GM04504 (cell line): ENCODE data around the gene CACNA2D3.

Experiments
- DNase-seq: peaks from one replicate; pipeline ENCODE4 v3.0.0-alpha.2; 2012; ENCODE audit warnings: low read depth

The CACNA2D3 gene

DNA sequence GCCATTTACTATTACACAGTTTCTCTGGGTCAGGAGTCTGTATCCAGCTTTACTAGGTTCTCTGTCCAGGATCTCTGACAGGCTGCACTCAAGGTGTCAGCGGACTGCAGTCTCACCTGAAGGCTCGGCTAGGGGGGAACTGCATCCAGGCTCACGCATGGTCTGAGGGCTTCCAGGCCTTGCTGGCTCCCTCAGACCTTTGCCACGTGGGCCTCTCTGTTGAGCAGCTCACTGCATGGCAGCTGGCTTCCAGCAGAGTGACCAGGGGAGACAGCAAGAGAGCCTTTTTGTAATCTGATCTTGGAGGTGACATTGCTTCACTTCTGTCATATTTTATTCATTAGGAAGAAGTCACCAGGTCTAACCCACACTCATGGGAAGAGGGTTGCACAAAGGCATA lies 152.3 kb downstream of the CACNA2D3 start:
- no peak for DNase-seq

DNA sequence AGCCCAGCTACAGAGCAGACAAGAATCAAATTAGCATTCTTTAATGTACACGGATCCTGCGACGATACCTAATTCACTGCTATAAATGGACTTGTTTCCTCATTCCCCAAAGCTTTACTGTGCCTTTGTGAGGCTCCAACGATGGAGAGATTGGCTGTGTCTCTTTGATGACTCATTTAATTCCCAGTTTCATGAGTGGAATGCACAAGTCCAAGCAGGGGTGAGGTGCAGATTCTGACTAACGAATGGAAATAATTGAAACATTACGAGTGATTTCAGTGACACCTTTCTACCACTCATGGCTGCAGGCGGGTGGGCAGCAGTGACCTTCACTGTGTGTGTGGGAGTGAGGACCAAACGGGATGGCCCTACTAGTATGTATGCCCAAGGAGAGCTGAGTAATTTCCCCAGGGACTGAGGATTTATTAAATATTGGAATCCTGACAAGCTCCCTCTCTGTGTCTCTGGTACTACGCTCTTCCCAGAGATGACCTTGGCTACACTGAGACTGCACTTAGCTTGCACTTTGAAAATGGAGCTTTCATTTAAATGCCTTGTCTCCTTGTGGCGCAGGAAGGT lies 156.7 kb downstream of the CACNA2D3 start:
- DNase-seq: no peak

DNA sequence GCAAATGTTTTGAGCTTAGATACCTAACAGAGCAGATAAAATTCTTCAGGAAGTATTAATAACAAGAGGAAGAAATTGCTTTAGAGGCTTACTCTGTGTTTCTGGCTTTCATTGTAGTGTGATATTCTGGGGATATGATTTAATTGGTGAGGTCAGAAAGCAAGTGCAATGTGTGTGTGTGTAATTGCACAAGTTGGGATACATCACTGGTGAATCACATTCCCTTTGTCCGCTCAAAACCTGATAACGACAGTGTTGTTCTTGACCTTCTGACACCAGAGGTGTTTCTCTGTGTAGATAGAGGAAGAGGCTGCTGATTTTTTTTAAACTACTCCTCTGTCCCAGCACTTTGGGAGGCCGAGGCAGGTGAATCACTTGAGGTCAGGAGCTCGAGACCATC lies 161.1 kb downstream of the CACNA2D3 start:
- DNase-seq: no peak

DNA sequence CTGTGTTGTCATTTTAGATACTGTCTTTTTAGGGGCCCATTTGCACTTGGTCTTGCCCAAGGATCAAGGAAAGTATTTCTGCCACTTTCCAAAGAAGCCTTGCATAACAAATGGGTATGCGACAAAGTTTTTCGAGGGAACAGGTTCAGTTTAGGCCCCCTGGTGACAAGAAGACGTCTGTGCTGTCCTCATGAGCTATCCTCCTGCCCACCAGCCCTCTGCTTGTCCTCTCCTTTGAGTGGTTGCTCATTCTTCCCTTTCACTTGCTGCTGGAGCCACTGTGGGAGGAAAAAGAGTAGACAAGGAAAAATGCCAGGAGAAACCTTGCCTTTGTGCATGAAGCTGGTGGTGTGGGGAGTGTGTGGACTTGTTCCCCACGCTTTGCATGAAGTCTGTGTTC lies 171.9 kb downstream of the CACNA2D3 start:
- no peak for DNase-seq

DNA sequence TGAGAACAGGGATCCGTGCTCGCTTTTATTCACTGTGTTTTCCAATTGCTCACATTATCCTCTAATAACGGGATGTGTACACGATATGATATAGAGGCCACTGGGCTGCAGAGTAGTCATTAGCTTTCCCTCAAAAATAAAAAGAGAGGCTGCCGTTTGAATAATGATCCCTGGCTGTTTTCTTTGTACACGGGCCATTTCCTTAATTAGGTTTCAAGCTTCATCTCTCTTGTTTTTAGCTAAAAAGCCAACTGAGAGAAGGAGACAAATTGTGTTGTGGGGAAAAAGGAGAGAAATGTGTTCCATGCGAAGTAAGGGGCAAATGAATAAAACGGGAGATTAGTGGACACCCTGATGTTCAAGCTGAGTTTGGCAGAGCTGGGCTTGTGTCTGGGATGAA lies 174.2 kb downstream of the CACNA2D3 start:
- DNase-seq: no peak

DNA sequence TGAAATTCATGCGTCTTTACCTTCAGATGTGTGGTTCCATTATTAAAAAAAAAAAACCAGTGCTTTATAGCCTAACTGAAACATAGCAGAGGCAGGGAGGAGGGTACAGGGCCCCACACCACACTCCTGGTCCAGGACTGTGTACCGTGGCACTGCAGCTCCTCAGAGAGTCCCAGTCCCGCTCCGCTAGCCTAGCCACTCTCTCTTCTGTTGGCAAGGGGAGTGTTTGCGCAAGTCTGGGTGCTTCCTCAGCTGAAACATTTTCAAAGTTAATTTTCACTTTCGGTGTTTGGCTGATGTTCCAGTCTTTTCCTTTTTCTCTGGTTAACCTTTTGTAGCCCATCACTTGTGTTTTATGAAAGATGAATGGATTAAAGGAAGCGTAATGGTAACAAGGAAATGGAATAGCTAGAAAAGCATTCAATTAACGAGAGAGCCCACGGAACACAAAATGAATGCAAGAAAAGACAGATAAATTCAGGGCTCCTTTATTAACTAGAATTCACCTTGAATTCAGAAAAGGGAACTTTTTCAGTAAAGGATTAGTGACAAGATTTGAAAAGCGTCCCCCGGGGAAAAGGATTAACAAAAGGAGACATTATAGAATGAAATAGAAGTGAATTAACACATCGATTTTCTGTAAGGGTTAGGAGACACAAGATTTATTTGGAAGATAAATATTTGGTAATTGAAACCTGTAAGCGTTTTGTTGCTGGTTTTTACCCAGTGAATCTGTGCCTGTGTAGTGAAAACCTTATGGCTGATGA lies 177.0 kb downstream of the CACNA2D3 start:
- no peak for DNase-seq

DNA sequence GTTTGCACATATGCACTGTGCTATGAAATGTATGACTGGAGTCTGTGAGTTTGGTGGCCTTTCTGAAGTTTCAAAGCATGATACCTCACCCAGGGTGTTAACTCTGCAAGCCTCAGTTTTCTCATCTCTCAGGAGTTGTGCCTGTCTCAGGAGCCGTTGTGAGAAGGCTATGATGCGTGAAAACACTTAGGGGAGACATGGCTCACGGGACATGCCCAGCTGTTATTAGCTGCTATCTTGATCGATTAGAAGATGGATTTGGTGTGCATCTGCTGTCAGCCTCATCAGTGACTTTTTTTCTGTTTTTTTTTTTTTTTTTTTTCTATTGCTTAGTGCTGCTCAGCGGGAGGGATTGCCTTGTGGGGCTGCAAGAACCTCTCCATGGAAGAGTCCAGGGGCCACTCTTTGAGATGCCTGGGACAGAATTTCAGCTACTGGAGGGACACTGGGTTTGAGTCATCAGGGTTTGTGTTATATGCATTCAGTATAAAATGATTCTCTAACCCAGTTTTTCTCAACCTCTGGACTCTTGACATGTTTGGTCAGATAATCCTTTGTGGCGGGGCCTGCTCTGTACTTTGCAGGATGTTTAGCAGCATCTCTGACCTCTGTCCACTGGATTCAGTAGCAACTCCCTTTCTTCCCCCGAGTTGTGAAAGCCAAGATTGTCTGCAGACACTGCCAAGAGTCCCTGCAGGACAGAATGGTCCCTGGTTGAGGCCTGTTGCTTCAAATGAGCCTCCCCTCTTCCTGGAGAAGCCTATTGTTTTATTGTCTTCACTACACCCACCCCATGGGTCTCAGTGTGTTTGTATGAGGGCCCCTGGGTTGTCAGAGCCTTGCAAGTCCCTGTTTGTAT lies 181.4 kb downstream of the CACNA2D3 start:
- no peak for DNase-seq

DNA sequence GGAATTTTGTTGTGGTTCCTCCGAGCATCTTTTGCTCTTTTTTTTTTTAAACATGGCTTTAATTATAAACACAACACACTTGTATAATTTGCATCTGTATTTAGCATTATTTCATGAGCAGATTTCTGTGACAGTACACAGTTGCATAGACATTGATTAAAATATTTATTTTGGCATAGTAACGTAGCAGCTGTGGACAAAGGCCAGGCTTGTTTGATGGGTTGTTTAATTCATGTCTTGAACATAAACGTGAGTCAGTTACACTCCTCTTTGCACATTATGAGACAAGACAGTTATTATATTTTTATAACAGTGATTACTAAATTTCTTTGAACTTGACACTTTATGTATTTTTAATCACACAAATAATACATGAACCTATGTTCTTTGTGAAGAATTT lies 182.5 kb downstream of the CACNA2D3 start:
- no peak for DNase-seq

DNA sequence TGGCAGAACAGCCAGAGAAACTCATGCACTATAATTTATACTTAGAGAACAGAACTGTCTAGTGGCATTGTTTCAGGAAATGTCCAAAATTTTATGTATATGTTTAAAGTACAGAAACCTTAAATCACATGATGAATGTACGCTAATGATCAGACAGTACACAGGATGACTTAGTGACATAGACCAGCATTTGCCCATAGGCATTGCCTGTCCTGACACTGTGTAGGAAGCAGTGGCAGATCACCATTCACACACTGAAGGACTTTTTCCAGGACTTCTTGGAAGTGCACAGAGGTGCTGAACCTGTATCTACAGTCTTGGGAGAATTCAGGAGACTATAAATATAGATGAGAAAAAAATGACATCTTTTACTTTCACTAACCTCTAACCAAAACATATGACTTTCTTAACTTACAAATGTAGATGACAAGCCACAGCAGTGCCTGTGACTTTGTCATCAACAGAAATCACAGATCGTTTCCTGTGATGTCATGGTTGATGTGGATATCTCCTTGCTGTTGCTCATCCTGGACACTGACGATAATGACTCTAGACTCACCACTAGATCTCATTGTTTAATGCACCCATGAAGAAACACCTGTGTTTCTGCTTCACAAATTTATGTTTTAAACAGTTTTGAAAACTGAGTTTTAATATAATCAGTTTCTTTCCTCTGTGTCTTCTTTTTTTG lies 183.2 kb downstream of the CACNA2D3 start:
- no peak for DNase-seq

DNA sequence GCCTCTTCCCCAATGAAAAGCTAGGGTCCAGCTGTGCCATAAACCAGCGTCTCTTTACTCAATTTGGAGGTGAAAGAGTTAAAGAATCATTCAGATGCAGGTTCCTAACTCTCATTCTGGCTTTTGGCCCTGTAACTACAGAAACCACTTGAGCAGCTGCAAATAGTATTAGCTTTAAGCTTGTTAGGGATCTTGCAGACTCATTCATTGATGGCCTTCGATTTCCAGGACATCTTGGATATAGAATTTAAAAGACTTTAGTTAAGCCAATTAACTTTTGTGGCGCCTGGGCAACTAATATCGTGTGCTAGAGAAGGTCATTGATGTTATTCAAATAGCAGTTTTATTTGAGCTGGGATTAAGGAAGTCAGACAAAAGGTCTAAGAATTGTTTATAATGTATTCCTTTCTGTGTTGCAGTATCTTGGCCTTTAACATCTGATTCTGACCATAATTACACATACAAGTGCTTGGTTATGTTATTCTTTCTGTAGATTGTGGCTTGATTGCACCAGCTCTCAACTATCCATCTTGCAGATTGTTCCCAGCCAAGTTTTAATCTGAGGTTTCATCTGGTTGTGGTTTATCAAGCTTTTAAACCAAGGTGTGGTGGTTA lies 185.3 kb downstream of the CACNA2D3 start:
- DNase-seq: no peak

DNA sequence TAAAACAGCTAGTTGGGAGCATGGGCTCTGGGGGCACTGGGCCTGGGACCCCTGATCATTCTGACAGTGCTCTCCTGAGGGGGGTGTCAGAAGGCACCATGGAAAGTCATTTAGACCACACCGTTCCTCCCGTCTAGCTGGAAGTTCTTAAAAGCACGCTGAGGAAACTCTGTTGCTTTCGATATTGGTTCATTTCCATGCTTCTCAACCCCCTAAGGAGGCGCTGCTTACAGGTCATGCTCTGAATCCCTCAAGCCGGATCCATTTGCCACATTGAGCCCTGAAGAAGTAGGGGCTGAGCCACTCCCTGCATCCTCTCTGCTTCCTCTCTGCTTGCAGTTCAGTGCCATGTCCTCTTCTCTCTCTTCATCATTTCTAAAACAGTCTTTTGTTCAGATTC lies 187.2 kb downstream of the CACNA2D3 start:
- DNase-seq: no peak

DNA sequence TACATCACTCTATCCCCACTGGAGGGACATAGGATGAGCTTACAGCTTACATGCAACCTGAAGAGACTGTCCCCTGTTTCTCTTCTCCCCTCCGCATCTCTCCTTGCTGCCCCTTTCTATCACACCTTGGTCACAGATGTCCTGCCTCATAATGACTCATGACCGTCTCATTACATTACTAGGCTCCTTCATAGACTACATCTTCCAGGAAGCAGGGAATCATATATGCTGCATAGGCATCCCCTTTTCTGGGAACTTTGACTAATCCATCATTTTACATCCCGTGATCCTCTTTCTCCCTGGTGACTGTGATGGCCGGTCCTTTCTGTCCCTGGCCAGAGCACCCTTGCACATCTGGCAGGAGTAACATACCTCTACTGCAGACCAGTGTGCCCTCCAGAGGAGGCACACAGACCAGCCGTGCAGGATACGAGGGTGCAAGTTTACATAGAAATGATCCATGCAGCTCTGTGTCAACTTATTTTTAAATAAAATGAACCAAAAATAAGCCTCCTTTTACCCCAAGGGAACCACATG lies 188.9 kb downstream of the CACNA2D3 start:
- no peak for DNase-seq

DNA sequence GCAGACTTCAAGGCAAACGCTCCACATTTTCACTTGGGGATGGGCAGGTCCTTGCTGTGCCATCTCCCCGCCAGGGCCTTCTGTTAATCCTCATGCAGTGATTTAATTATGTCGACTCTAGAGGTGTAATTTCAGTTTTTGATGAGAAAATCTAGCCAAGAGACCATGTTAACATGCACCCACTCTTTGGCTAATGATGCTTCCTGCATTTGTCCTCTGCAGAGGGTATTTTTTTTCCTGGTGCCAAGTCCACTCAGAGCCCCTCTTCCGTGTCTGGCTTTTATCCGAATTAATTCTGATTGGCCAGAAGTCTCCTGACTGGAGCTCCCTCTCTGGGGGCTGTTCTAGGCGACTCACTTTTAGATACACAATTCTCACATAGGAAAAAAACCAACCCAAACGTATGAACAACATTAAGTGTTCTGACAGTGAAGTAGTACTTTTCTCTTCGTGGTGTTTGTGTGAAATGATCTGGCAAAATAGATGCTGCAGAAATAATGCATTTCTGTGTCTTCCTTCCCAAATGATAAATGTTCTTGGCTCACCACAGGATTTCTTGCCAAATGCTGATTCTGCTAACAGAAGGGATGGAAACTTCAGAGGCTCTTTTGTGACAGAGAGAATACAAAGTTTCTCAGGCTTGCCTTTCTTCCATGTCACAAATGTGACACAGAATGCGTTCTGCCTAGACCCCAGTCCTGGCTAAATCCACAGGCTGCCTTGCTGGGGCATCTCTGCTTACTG lies 190.0 kb downstream of the CACNA2D3 start:
- DNase-seq: no peak

DNA sequence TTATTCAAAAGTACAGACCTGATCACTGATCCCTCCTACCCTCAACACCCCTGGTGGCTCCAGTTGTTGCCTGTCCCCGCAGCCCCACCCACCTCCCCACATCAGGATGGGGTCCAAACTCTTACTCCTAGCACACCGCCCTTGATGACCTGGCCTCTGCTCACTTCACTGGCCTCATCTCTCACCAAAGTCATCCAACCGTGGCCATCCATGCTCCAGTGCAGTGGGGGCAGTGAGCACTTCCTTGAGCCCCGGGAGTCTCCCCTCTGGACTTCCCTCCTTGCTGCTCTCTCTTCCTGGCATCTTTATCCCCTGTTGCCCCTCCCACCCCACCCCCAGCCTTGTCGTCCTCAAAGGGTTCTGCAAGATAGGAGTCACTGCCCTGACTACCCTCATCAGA lies 191.1 kb downstream of the CACNA2D3 start:
- no peak for DNase-seq

DNA sequence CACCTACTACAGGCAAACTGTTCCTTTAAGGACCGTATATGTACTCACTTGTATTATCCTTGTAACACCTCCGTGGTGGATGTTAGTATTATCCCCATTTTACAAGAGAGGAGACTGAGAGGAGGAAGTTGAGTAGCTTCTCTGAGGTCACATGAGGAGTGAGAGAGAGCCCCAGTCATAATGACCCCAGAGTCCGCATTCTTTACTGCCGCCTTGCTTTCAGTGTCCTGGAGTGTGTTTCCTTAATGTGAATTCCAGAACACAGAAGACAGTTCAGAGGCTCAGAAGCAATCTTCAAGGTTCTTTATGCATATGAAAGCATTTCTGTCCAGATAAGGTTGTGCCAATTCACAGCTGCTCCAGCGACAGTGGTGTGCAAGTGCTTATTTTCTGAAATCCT lies 199.2 kb downstream of the CACNA2D3 start:
- DNase-seq: no peak

DNA sequence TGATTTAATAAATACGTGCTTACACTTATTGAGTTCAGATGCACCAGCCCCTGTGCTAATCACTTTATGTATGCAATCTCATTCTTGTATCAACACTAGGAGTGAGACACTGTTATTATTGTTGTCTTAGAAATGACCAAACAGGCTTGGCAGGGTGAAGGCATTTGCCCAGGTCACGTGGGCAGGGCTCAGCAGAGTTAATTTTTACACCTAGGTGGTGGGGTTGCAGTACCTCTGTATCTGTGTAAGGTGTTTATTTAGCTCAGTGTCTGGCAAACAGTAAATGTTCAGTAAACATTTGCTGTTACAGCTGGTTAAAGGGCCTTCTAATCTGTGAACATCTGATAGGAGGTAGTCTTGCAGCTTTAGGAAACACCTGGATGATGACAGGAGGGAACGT lies 200.0 kb downstream of the CACNA2D3 start:
- DNase-seq: no peak

DNA sequence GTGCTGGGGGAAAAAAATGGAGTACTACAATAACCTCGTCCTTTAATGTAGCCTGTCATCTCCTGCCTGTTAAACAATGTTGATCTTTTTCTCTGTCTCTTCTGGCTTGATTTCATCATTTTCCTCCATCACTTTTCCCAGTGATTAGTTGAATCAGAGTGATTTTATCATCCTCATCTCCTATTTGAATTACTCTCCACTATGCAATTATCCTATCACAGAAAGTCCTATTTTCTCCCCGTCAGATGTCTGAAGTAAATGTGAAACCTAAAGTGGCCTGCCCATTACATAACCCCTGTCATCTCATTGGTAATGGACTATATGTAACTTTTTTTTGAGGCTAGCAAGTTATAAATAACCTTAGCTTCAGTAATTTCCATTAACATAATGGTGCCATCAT lies 201.8 kb downstream of the CACNA2D3 start:
- no peak for DNase-seq

DNA sequence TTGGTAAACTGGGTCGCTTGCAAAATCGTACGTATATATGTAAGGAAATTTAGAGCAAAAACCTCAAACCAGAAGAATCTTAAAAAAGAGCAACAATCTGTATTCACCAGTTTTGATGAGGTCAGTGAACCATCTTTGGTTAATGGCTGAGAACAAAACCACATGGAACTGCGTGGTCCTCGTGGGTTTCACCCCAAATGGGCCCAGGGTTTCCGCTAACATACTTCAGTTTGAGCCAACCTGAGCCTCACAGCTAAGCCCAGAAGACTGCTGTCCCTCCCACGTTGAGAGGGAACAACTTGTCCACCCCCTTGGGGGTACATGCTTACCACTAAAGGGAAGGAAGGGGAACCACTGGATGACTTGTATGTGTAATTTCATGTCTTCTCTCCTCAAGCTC lies 204.6 kb downstream of the CACNA2D3 start:
- no peak for DNase-seq

DNA sequence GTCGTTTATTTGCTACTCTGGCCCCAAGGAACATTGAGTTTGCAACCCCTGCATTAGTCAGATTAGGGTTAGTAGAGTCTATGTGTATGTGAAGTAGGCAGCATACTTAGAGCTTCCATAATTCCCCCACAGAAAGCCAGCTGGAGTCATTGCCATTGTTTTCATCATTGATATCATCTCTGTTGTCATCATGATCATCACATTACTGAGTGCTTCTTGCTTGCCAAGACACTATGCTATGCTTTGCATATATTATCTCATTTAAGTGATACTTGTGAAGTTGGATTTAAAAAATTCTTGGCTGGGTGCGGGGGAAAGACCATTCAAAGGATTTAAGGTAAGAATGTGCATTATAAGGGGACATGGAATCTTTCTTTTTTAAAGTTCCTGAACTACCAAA lies 209.0 kb downstream of the CACNA2D3 start:
- DNase-seq: no peak

DNA sequence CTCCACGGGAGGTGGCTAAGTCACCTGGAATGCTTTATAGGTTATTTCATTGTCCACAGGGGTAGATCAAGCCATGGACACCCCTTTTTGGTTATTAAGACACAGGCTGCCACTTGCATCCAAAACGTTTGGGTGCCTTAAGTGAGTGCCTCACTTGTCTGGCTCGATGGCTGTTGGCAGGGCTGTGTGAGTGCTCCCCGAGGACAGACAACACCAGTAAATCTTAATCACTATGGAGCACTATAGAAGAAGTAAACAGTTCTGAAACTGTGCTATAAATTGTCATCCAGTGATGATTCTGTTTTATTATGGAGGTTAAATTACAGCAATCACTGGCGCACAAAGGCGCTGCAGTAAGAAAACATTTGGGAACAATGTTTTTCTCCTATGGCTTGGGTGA lies 215.5 kb downstream of the CACNA2D3 start:
- DNase-seq: no peak

DNA sequence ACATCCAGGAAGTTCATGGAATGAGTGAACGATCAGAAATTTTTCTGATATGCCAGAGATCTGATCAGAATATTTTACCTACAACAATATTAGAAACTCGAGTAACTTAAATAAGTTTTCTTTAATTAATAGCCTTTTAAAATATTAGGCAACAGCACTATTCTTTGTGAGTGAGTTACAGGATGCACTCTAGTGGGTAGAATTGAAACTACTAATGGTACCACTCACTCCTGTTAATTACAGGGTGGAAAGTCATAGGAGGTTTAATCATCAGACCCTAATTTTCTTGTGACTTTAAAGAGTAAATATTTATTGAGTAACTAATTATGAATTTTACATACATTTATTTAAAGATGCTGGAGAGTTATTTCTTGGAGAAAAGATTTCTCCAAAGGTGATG lies 217.3 kb downstream of the CACNA2D3 start:
- no peak for DNase-seq
